Measurements from ENCODE around the gene PAH. TPM values are rescaled to one million over a fixed set of nuclear protein-coding genes. Genes with fewer than 3 reads are reported as not detected.

The PAH gene
- total and polyA plus RNA-seq, 2 of the 13 experiments (the other 11 are each of a cell fraction or from before 2014, with no cell fraction given) = 192 to 451 TPM

DNA sequence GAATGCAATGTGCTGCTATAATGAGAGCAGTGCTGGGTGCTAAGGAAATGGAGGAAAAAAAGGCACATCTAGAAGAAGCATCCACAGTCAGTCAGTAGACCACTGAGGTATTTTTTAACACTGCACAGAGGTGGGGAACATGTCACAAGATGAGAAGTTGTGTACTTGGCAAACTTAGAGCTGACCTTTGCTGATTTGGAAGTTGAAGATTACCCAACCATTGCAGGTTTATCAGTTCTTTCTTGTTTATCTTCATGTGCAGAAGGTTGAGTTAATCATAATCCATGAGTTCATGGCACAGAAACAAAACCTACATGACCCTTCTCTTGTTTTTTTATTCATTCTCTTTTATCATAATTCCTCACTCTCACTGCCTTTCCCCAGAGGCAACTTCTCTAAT lies 3.2 kb upstream of the PAH start (continued):
- TF ChIP-seq ZNF749 (CRISPR knock-in tag; IDR thresholded peaks at IDR 0.05; ENCODE audit: borderline replicate concordance) (peak; percentile 65; the same call in 1 of the 2 replicates), ZNF761 (CRISPR knock-in tag; conservative IDR thresholded peaks at IDR 0.05) (no peak), IRX3 (CRISPR knock-in tag; IDR thresholded peaks at IDR 0.05; ENCODE audit: borderline replicate concordance, low read depth) (no peak), EP300 (IDR thresholded peaks at IDR 0.05; ENCODE audit: low read depth in 2 of 2, low read length in 2 of 2) (peak; percentile 79 to 99), EP300 (CRISPR knock-in tag; IDR thresholded peaks at IDR 0.05; ENCODE audit: borderline replicate concordance) (peak; percentile 91), ZNF230 (CRISPR knock-in tag; IDR thresholded peaks at IDR 0.05) (no peak), FOXM1 (CRISPR knock-in tag; IDR thresholded peaks at IDR 0.05) (no peak), ZNF317 (CRISPR knock-in tag; IDR thresholded peaks at IDR 0.05) (0 out of 2 replicates have a peak, but pooled peaks have one; percentile 45), ZNF496 (CRISPR knock-in tag; IDR thresholded peaks at IDR 0.05; ENCODE audit: insufficient replicate concordance) (no peak), ERF (CRISPR knock-in tag; IDR thresholded peaks at IDR 0.05) (peak; percentile 87), ZNF816 (CRISPR knock-in tag; IDR thresholded peaks at IDR 0.05; ENCODE audit: borderline replicate concordance) (no peak), KDM2A (CRISPR knock-in tag; IDR thresholded peaks at IDR 0.05; ENCODE audit: borderline replicate concordance, low read depth) (no peak), MATR3 (CRISPR knock-in tag; IDR thresholded peaks at IDR 0.05) (no peak), JUND (CRISPR knock-in tag; IDR thresholded peaks at IDR 0.05) (peak; percentile 46; the same call in 1 of the 2 replicates), ZNF577 (CRISPR knock-in tag; IDR thresholded peaks at IDR 0.05; ENCODE audit: borderline replicate concordance, low read depth) (no peak), SP5 (CRISPR knock-in tag; IDR thresholded peaks at IDR 0.05; ENCODE audit: borderline replicate concordance, low read depth) (peak; percentile 97), REL (CRISPR knock-in tag; conservative IDR thresholded peaks at IDR 0.05) (no peak), ZNF337 (CRISPR knock-in tag; IDR thresholded peaks at IDR 0.05; ENCODE audit: borderline replicate concordance, low read depth) (no peak), ZNF12 (CRISPR knock-in tag; IDR thresholded peaks at IDR 0.05) (peak; percentile 75; the same call in 1 of the 2 replicates), ZNF746 (CRISPR knock-in tag; IDR thresholded peaks at IDR 0.05) (no peak), MIER2 (CRISPR knock-in tag; IDR thresholded peaks at IDR 0.05) (0 out of 2 replicates have a peak, but pooled peaks have one; percentile 72), ZBTB3 (CRISPR knock-in tag; IDR thresholded peaks at IDR 0.05; ENCODE audit: borderline replicate concordance, low read depth) (no peak), ZNF703 (CRISPR knock-in tag; IDR thresholded peaks at IDR 0.05; ENCODE audit: borderline replicate concordance) (peak; percentile 55; the same call in 1 of the 2 replicates), SIX4 (CRISPR knock-in tag; IDR thresholded peaks at IDR 0.05) (peak; percentile 86)
- TF ChIP-seq, protein P1, sequence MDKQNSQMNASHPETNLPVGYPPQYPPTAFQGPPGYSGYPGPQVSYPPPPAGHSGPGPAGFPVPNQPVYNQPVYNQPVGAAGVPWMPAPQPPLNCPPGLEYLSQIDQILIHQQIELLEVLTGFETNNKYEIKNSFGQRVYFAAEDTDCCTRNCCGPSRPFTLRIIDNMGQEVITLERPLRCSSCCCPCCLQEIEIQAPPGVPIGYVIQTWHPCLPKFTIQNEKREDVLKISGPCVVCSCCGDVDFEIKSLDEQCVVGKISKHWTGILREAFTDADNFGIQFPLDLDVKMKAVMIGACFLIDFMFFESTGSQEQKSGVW (CRISPR knock-in tag; IDR thresholded peaks at IDR 0.05; ENCODE audit: borderline replicate concordance) = no peak
- TF ChIP-seq, protein P2, sequence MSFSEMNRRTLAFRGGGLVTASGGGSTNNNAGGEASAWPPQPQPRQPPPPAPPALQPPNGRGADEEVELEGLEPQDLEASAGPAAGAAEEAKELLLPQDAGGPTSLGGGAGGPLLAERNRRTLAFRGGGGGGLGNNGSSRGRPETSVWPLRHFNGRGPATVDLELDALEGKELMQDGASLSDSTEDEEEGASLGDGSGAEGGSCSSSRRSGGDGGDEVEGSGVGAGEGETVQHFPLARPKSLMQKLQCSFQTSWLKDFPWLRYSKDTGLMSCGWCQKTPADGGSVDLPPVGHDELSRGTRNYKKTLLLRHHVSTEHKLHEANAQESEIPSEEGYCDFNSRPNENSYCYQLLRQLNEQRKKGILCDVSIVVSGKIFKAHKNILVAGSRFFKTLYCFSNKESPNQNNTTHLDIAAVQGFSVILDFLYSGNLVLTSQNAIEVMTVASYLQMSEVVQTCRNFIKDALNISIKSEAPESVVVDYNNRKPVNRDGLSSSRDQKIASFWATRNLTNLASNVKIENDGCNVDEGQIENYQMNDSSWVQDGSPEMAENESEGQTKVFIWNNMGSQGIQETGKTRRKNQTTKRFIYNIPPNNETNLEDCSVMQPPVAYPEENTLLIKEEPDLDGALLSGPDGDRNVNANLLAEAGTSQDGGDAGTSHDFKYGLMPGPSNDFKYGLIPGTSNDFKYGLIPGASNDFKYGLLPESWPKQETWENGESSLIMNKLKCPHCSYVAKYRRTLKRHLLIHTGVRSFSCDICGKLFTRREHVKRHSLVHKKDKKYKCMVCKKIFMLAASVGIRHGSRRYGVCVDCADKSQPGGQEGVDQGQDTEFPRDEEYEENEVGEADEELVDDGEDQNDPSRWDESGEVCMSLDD (CRISPR knock-in tag; IDR thresholded peaks at IDR 0.05; ENCODE audit: borderline replicate concordance) = no peak
- TF ChIP-seq, protein P3, sequence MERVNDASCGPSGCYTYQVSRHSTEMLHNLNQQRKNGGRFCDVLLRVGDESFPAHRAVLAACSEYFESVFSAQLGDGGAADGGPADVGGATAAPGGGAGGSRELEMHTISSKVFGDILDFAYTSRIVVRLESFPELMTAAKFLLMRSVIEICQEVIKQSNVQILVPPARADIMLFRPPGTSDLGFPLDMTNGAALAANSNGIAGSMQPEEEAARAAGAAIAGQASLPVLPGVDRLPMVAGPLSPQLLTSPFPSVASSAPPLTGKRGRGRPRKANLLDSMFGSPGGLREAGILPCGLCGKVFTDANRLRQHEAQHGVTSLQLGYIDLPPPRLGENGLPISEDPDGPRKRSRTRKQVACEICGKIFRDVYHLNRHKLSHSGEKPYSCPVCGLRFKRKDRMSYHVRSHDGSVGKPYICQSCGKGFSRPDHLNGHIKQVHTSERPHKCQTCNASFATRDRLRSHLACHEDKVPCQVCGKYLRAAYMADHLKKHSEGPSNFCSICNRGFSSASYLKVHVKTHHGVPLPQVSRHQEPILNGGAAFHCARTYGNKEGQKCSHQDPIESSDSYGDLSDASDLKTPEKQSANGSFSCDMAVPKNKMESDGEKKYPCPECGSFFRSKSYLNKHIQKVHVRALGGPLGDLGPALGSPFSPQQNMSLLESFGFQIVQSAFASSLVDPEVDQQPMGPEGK (CRISPR knock-in tag; IDR thresholded peaks at IDR 0.05) = peak; percentile 81

Data from HepG2 (cell line).